NT2/D1 (cell line): ENCODE measurements around the gene DACH1.

Experiments used
- DNase-seq: peaks from one replicate; pipeline ENCODE4 v3.0.0-alpha.2; 2011; ENCODE audit warnings: low read depth, low spot score
- H3K27me3 ChIP-seq: 2 replicates; pipeline ENCODE4 v1.6.0; 2011; ENCODE audit warnings: mild to moderate bottlenecking; ENCODE audit not compliant: insufficient read length, insufficient read depth
- H3K36me3 ChIP-seq: 2 replicates; pipeline ENCODE4 v1.6.1; 2011; ENCODE audit warnings: mild to moderate bottlenecking, low read length, mixed read lengths; ENCODE audit not compliant: insufficient read depth, insufficient read length
- H3K4me1 ChIP-seq: 2 replicates; pipeline ENCODE4 v1.5.1; 2011; ENCODE audit not compliant: insufficient read depth, insufficient read length
- H3K4me3 ChIP-seq: 2 replicates; pipeline ENCODE4 v1.5.1; 2011; ENCODE audit warnings: low read depth; ENCODE audit not compliant: insufficient read length
- H3K9ac ChIP-seq: 2 replicates; pipeline ENCODE4 v1.6.0; 2011; ENCODE audit warnings: low read depth; ENCODE audit not compliant: insufficient read length
- H3K9me3 ChIP-seq: 2 replicates; pipeline ENCODE4 v1.5.1; 2011; ENCODE audit warnings: mild to moderate bottlenecking, low read length; ENCODE audit not compliant: insufficient read depth
- SUZ12 ChIP-seq: IDR thresholded peaks from 2 replicates; pipeline ENCODE4 v1.6.1; 2011; ENCODE audit not compliant: insufficient read length, insufficient read depth; ENCODE audit errors: extremely low read depth
- YY1 ChIP-seq: IDR thresholded peaks from 2 replicates; pipeline ENCODE4 v1.6.1; 2011; ENCODE audit not compliant: insufficient read length, insufficient read depth
- ZNF274 ChIP-seq: IDR thresholded peaks from 2 replicates; pipeline ENCODE4 v1.6.1; 2011; ENCODE audit warnings: mild to moderate bottlenecking, low read depth, low read length

The DACH1 gene

GRCh38 chr13:71880753-71881541, 13.9 kb upstream of the DACH1 start:
- no peak overlapping the region for H3K4me3 ChIP-seq
- TF ChIP-seq ZNF274 (no peak), YY1 (no peak), SUZ12 (no peak)
- no peak for DNase-seq
- H3K9ac ChIP-seq = no peak overlapping the region
- H3K9me3 ChIP-seq = no peaks in the 10 kb centered on the region
- no peaks in the 10 kb centered on the region for H3K27me3 ChIP-seq
- H3K4me1 ChIP-seq = no peaks in the 10 kb centered on the region
- no peaks in the 10 kb centered on the region for H3K36me3 ChIP-seq

GRCh38 chr13:71879808-71880344, 12.9 kb upstream of the DACH1 start:
- Histone ChIP-seq H3K4me1 (no peaks in the 10 kb centered on the region), H3K9me3 (no peaks in the 10 kb centered on the region), H3K36me3 (no peaks in the 10 kb centered on the region), H3K9ac (no peak overlapping the region), H3K27me3 (no peaks in the 10 kb centered on the region), H3K4me3 (no peak overlapping the region)
- no peak for DNase-seq
- TF ChIP-seq SUZ12 = no peak
- TF ChIP-seq YY1 = no peak
- TF ChIP-seq ZNF274 = no peak

- Histone ChIP-seq H3K4me1 (no peaks in the 10 kb centered on the region), H3K4me3 (no peak overlapping the region), H3K9me3 (no peaks in the 10 kb centered on the region), H3K9ac (no peak overlapping the region), H3K36me3 (no peaks in the 10 kb centered on the region), H3K27me3 (no peaks in the 10 kb centered on the region)
- TF ChIP-seq ZNF274 = no peak
- TF ChIP-seq YY1 = no peak
- TF ChIP-seq SUZ12 = no peak
- no peak for DNase-seq
These were observed 12.1 kb upstream of the DACH1 start for GRCh38 chr13:71879129-71879535.

GRCh38 chr13:71877256-71877653, 10.3 kb upstream of the DACH1 start:
- H3K36me3 ChIP-seq = no peaks in the 10 kb centered on the region
- no peaks in the 10 kb centered on the region for H3K9me3 ChIP-seq
- no peak overlapping the region for H3K9ac ChIP-seq
- no peaks in the 10 kb centered on the region for H3K4me1 ChIP-seq
- no peak overlapping the region for H3K4me3 ChIP-seq
- no peaks in the 10 kb centered on the region for H3K27me3 ChIP-seq
- TF ChIP-seq YY1 (no peak), SUZ12 (no peak), ZNF274 (no peak)
- DNase-seq = peak; percentile 68

- DNase-seq = no peak
- Histone ChIP-seq H3K36me3 (no peaks in the 10 kb centered on the region), H3K9me3 (no peaks in the 10 kb centered on the region), H3K4me1 (no peaks in the 10 kb centered on the region), H3K4me3 (no peak overlapping the region), H3K27me3 (no peaks in the 10 kb centered on the region), H3K9ac (no peak overlapping the region)
- TF ChIP-seq SUZ12 (no peak), ZNF274 (no peak), YY1 (no peak)
These were observed 9.7 kb upstream of the DACH1 start for GRCh38 chr13:71876648-71877255.

- Histone ChIP-seq H3K4me3 (no peak overlapping the region), H3K9ac (no peak overlapping the region), H3K27me3 (no peaks in the 10 kb centered on the region), H3K9me3 (no peaks in the 10 kb centered on the region), H3K4me1 (no peaks in the 10 kb centered on the region), H3K36me3 (no peaks in the 10 kb centered on the region)
- DNase-seq = no peak
- TF ChIP-seq SUZ12 (no peak), YY1 (no peak)
These were observed 8.8 kb upstream of the DACH1 start for GRCh38 chr13:71875823-71876222.

- DNase-seq = no peak
- H3K4me3 ChIP-seq = no peak overlapping the region
- no peaks in the 10 kb centered on the region for H3K9me3 ChIP-seq
- H3K9ac ChIP-seq = no peak overlapping the region
- H3K27me3 ChIP-seq = no peaks in the 10 kb centered on the region
- TF ChIP-seq YY1 (no peak), ZNF274 (no peak), SUZ12 (no peak)
- H3K36me3 ChIP-seq = no peaks in the 10 kb centered on the region
- no peaks in the 10 kb centered on the region for H3K4me1 ChIP-seq
These were observed 7.5 kb upstream of the DACH1 start for GRCh38 chr13:71874458-71874857.
